Dendritic cell treated with granulocyte-macrophage colony-stimulating factor and Interleukin-4, amounts not matched to agents 40 ng/mL and 50 ng/mL, for 4 days (primary cell): ENCODE measurements around the gene BTBD8.

ENCODE experiments used
- H3K27ac Mint-ChIP-seq: one replicate; pipeline ENCODE4 v1.8.0; 2022; ENCODE audit warnings: mild to moderate bottlenecking, mixed read lengths
- H3K27me3 Mint-ChIP-seq: one replicate; pipeline ENCODE4 v1.8.0; 2022; ENCODE audit warnings: mild to moderate bottlenecking, mixed read lengths
- H3K36me3 Mint-ChIP-seq: one replicate; pipeline ENCODE4 v1.8.0; 2022; ENCODE audit warnings: low read depth, mixed read lengths
- H3K4me1 Mint-ChIP-seq: one replicate; pipeline ENCODE4 v1.8.0; 2022; ENCODE audit warnings: low read depth, mixed read lengths
- H3K4me3 Mint-ChIP-seq: one replicate; pipeline ENCODE4 v1.8.0; 2022; ENCODE audit warnings: mild to moderate bottlenecking, moderate library complexity, mixed read lengths
- H3K9me3 Mint-ChIP-seq: one replicate; pipeline ENCODE4 v1.8.0; 2022; ENCODE audit warnings: mixed read lengths
- intact Hi-C: fragments of 100-400 bp; cut with micrococcal nuclease; formaldehyde crosslinking; loops from one replicate; pipeline ENCODE4 v1.15.0; 2022

Gene BTBD8

GRCh38 chr1:92117526-92117925 lies 37.4 kb downstream of the BTBD8 start:
- H3K27ac Mint-ChIP-seq = no peak overlapping the region
- H3K36me3 Mint-ChIP-seq = no peaks in the 10 kb centered on the region
- no peaks in the 10 kb centered on the region for H3K4me1 Mint-ChIP-seq
- H3K27me3 Mint-ChIP-seq = no peaks in the 10 kb centered on the region
- no peaks in the 10 kb centered on the region for H3K9me3 Mint-ChIP-seq
- intact Hi-C loops = no loop called here
- H3K4me3 Mint-ChIP-seq = no peak overlapping the region

- Mint-ChIP-seq H3K27ac (no peak overlapping the region), H3K27me3 (no peaks in the 10 kb centered on the region), H3K4me1 (no peaks in the 10 kb centered on the region), H3K9me3 (no peaks in the 10 kb centered on the region), H3K4me3 (no peak overlapping the region), H3K36me3 (no peaks in the 10 kb centered on the region)
- intact Hi-C loops = no loop called here
Observed at GRCh38 chr1:92118826-92119225, 38.7 kb downstream of the BTBD8 start.

- Mint-ChIP-seq H3K4me1 (no peaks in the 10 kb centered on the region), H3K27me3 (no peaks in the 10 kb centered on the region), H3K4me3 (no peak overlapping the region), H3K27ac (no peak overlapping the region), H3K36me3 (no peaks in the 10 kb centered on the region), H3K9me3 (no peaks in the 10 kb centered on the region)
- intact Hi-C loops = no loop called here
Observed at GRCh38 chr1:92123868-92124267, 43.7 kb downstream of the BTBD8 start.

GRCh38 chr1:92125204-92125603 lies 45.1 kb downstream of the BTBD8 start:
- no peaks in the 10 kb centered on the region for H3K27me3 Mint-ChIP-seq
- H3K4me3 Mint-ChIP-seq = no peak overlapping the region
- intact Hi-C loops = no loop called here
- no peak overlapping the region for H3K27ac Mint-ChIP-seq
- no peaks in the 10 kb centered on the region for H3K9me3 Mint-ChIP-seq
- no peaks in the 10 kb centered on the region for H3K36me3 Mint-ChIP-seq
- no peaks in the 10 kb centered on the region for H3K4me1 Mint-ChIP-seq

GRCh38 chr1:92126088-92126487 lies 45.9 kb downstream of the BTBD8 start:
- intact Hi-C loops = no loop called here
- Mint-ChIP-seq H3K27ac (no peak overlapping the region), H3K9me3 (no peaks in the 10 kb centered on the region), H3K36me3 (no peaks in the 10 kb centered on the region), H3K27me3 (no peaks in the 10 kb centered on the region), H3K4me3 (no peak overlapping the region), H3K4me1 (no peaks in the 10 kb centered on the region)

- intact Hi-C loops = no loop called here
- H3K4me1 Mint-ChIP-seq = no peaks in the 10 kb centered on the region
- no peak overlapping the region for H3K4me3 Mint-ChIP-seq
- H3K9me3 Mint-ChIP-seq = no peaks in the 10 kb centered on the region
- no peaks in the 10 kb centered on the region for H3K36me3 Mint-ChIP-seq
- no peak overlapping the region for H3K27ac Mint-ChIP-seq
- no peaks in the 10 kb centered on the region for H3K27me3 Mint-ChIP-seq
Observed at GRCh38 chr1:92134331-92134730, 54.2 kb downstream of the BTBD8 start.

- H3K4me1 Mint-ChIP-seq = no peaks in the 10 kb centered on the region
- no peak overlapping the region for H3K4me3 Mint-ChIP-seq
- intact Hi-C loops = no loop called here
- no peaks in the 10 kb centered on the region for H3K36me3 Mint-ChIP-seq
- no peaks in the 10 kb centered on the region for H3K27me3 Mint-ChIP-seq
- H3K27ac Mint-ChIP-seq = no peak overlapping the region
- H3K9me3 Mint-ChIP-seq = no peaks in the 10 kb centered on the region
Observed at GRCh38 chr1:92136341-92136740, 56.2 kb downstream of the BTBD8 start.

GRCh38 chr1:92154934-92155333 lies 74.8 kb downstream of the BTBD8 start:
- intact Hi-C loops = no loop called here
- no peak overlapping the region for H3K27ac Mint-ChIP-seq
- H3K4me1 Mint-ChIP-seq = no peaks in the 10 kb centered on the region
- H3K9me3 Mint-ChIP-seq = peaks cover 35% of the 10 kb centered on the region
- H3K4me3 Mint-ChIP-seq = no peak overlapping the region
- H3K36me3 Mint-ChIP-seq = no peaks in the 10 kb centered on the region
- no peaks in the 10 kb centered on the region for H3K27me3 Mint-ChIP-seq

GRCh38 chr1:92159593-92159992 lies 79.4 kb downstream of the BTBD8 start:
- Mint-ChIP-seq H3K27ac (no peak overlapping the region), H3K4me3 (no peak overlapping the region), H3K9me3 (peaks cover 45% of the 10 kb centered on the region), H3K36me3 (no peaks in the 10 kb centered on the region), H3K4me1 (no peaks in the 10 kb centered on the region), H3K27me3 (no peaks in the 10 kb centered on the region)
- intact Hi-C loops = no loop called here

GRCh38 chr1:92165389-92165788 lies 85.2 kb downstream of the BTBD8 start:
- Mint-ChIP-seq H3K27me3 (no peaks in the 10 kb centered on the region), H3K9me3 (peaks cover 9% of the 10 kb centered on the region), H3K36me3 (no peaks in the 10 kb centered on the region), H3K4me1 (no peaks in the 10 kb centered on the region), H3K27ac (no peak overlapping the region), H3K4me3 (no peak overlapping the region)
- intact Hi-C loops = no loop called here

- intact Hi-C loops = no loop called here
- H3K27me3 Mint-ChIP-seq = no peaks in the 10 kb centered on the region
- H3K36me3 Mint-ChIP-seq = no peaks in the 10 kb centered on the region
- H3K4me3 Mint-ChIP-seq = no peak overlapping the region
- no peaks in the 10 kb centered on the region for H3K9me3 Mint-ChIP-seq
- no peaks in the 10 kb centered on the region for H3K4me1 Mint-ChIP-seq
- H3K27ac Mint-ChIP-seq = no peak overlapping the region
Observed at GRCh38 chr1:92167151-92167550, 87.0 kb downstream of the BTBD8 start.

- intact Hi-C loops = no loop called here
- no peaks in the 10 kb centered on the region for H3K4me1 Mint-ChIP-seq
Observed at GRCh38 chr1:92168657-92169056, 88.5 kb downstream of the BTBD8 start.

GRCh38 chr1:92169214-92170005 lies 89.3 kb downstream of the BTBD8 start:
- no peak overlapping the region for H3K27ac Mint-ChIP-seq
- H3K4me3 Mint-ChIP-seq = no peak overlapping the region
- intact Hi-C loops = no loop called here

More at GRCh38 chr1:92168657-92169056, 88.5 kb downstream of the BTBD8 start:
- Mint-ChIP-seq H3K27me3 (no peaks in the 10 kb centered on the region), H3K36me3 (no peaks in the 10 kb centered on the region), H3K4me3 (no peak overlapping the region), H3K9me3 (no peaks in the 10 kb centered on the region), H3K27ac (no peak overlapping the region)

GRCh38 chr1:92184632-92185031 lies 104.5 kb downstream of the BTBD8 start:
- intact Hi-C loops = no loop called here
- H3K4me1 Mint-ChIP-seq = no peaks in the 10 kb centered on the region
- peaks cover 6% of the 10 kb centered on the region for H3K36me3 Mint-ChIP-seq
- H3K4me3 Mint-ChIP-seq = no peak overlapping the region
- H3K27ac Mint-ChIP-seq = no peak overlapping the region
- no peaks in the 10 kb centered on the region for H3K27me3 Mint-ChIP-seq
- no peaks in the 10 kb centered on the region for H3K9me3 Mint-ChIP-seq

More at GRCh38 chr1:92169214-92170005, 89.3 kb downstream of the BTBD8 start:
- Mint-ChIP-seq H3K4me1 (no peaks in the 10 kb centered on the region), H3K9me3 (no peaks in the 10 kb centered on the region), H3K36me3 (no peaks in the 10 kb centered on the region), H3K27me3 (no peaks in the 10 kb centered on the region)

- Mint-ChIP-seq H3K9me3 (no peaks in the 10 kb centered on the region), H3K27ac (no peak overlapping the region), H3K36me3 (no peaks in the 10 kb centered on the region), H3K4me3 (no peak overlapping the region), H3K27me3 (no peaks in the 10 kb centered on the region), H3K4me1 (no peaks in the 10 kb centered on the region)
- intact Hi-C loops = no loop called here
Observed at GRCh38 chr1:92186081-92186480, 105.9 kb downstream of the BTBD8 start.
